AG08396 (cell line): Measurements from ENCODE around the gene STARD10.

Experiments used
- DNase-seq: peaks from one replicate; pipeline ENCODE4 v3.0.0; 2012; ENCODE audit warnings: low spot score, mixed read lengths

Gene STARD10

DNA sequence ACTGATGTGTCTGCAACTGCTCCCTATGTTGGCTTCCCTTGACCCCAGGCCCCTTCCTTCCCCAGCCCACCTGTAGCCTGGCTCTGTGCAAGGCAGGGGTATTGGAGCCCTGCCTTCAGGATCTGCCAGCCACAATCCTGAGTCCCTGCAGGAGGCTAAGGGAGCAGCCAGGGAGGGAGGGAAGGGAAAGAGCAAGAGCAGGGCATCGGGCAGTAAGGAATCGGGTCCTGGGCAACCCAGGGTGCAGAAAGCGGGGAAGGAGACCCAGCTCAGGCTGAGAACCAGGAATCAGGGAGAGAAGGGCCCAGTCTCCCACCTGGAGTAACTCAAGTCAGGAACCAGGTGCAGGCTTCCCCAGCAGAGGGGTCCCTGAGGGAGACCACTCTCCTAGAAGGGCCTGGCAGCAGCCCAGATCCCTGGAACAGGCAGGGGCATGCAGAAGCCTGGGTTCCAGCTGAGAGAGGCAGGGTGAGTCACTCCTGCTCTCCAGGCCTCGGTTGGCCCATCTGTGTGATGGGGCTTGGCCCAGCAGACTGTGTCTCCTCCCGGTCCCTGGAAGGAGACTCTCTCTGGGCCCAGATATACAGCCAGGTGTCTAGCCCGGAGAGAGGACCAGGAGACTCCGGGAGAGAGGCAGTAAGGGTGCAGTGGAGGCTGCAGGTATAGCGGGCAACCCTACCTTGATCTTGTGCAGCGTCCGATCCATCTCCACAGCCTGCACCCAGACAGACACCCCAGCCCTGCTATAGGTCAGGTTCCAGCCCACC, 13.4 kb downstream of the STARD10 start:
- DNase-seq: no peak

GRCh38 chr11:72779495-72780128, 14.2 kb downstream of the STARD10 start:
- no peak for DNase-seq

- no peak for DNase-seq
Measured at GRCh38 chr11:72778535-72779494, 15.0 kb downstream of the STARD10 start.

GRCh38 chr11:72777755-72778278, 16.0 kb downstream of the STARD10 start:
- DNase-seq: no peak

DNA sequence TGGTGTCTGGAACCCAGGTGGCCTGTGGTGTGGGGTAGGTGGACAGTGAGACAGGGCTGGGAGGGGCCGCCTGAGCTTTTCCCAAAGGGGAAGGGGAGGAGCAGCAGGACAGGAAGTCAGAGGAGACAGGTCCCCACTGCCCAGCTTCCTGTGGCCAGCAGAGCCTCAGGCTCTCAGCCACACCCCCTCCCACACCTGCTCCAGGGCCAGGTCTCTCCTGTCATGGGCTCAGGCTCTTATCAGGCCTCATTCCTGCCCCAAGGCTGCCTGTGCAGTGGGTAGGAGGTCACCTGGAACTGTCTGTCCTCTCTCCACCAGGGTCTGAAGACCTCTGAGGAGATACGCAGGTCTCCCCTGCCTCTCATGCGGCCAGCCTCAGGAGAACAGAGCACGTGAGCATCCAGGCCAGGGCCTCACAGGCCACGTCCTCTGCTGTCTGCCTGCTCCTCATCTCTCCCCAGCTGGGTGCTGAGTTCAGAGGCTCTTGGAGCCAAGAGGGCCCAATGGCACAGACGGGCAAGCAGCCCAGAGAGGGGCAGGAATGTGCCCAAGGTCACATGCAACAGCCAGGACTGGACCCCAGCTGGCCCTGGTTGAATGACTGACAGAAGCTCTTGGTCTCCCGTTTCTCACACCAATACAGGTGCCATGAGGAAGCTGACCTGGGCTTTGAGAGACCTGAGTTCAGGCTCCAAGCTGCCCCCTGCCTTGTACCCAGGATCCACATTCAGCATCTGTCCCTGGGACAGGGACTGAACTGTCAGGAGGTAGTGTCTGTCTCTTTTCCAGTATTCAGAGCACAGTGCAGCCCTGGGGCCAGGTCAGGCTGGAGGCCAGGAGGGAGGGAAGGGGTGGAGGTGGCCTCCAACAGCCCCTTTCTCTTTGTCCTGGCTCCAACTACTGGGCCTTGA, 16.7 kb downstream of the STARD10 start:
- no peak for DNase-seq

DNA sequence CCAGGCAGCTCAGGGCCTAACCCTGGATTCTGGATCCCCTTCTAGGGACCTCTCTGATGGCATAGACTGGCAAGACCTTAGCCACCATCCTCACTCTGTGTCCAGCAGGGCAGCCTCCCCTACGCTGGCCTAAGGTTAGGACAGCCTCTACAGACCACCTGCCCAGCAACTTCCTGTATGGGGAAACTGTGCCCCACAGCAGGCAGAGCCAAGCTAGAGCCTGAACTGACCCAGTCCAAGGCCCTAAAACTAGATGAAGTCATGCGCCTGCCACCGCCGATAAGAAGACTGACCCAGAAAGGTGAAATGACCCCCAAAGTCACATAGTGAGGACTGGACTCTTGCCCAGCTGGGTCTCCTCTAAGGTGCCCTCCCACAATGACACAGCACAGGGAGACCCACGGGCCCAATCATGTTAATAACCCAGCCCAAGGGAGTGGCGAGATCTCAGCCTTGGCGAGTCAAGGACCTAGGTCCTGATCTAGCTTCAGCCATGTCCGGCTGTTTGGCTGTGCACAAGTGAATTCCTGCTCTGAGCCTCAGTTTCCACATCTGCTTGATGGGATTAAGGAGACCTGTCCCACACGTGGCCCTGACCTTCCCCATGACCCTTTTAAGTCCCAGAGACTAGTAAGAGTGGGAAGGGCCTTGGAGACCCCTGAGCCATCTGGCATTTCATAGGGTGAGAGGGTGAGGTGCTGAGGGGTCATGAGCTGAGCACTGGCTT, 17.6 kb downstream of the STARD10 start:
- DNase-seq: no peak

DNA sequence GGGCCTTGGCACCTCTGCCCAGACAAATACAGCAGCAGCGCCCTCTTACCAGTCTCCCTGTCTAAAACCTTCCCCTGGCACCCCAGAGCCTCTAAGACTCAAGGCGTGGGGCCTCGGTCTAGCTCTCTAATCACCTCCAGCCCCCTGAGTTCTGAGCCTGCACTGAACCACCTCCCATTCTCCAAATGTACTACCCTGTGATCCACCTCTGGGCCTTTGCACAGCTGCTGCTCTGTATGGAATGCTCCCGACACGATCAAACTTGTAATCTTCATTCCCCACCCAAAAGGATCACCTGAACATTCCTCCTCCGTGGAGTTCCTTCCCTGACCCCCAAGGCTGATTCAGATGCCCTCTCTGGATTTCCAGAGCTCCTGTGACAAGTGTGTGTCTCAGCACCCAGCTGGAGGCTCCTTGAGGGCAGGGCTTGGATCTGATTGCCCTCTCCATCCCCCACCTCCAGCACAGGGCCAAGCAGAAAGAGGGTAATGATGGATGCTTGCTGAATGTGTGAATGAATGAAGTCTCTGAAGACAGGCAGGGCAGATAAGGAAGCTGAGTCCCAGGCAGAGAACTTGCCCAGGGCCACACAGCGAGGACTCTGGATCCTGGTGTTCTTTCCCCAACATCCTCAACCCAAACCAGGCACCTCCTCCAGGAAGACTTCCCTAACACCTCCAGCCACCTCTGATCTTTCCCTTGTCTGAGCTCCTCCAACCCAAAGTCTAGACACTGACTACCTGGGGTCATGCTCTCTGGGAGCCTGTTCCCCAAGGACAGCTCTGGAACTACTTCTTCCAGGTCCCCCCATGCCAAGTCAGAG, 18.3 kb downstream of the STARD10 start:
- no peak for DNase-seq

DNA sequence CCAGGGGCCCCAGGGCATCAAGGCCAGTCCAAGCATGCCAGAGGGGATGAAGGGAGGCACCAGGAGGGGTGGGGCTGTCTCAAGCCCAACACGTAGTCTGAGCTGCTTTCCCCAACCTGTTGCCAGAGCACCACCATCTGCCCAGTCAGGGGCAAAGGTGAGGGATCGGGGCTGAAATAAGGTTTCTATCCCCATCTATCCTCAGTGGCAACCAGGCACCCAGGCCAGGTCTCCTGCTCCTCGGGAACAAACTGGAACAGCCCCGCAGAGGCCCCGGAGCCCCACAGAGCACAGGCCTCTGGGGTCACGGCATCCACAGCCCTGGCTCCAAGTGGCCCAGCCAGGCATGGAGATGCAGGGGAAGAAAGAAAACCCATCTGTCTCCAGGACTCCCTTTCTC, 19.3 kb downstream of the STARD10 start:
- DNase-seq: no peak

DNA sequence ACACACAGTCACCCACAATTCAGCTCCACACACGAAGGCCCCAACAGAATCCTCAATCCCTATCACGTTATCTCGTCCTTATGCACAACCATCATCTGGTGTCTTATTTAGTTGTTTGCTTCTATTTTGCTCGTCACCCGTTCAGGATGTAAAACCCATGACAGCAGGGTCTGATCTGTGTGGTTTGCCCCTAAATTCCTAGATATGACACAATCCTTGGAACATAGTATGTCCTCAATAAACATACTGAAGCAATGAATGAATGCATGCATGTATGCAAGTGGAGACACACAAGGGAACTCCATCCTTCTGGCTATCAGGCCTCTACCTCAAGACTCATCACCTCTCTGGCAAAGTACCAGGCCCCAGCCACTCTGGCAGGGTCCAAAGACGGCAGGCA, 20.2 kb downstream of the STARD10 start:
- no peak for DNase-seq

GRCh38 chr11:72773291-72773690, 20.6 kb downstream of the STARD10 start:
- peak; percentile 91 for DNase-seq

GRCh38 chr11:72772059-72772458, 21.8 kb downstream of the STARD10 start:
- no peak for DNase-seq

DNA sequence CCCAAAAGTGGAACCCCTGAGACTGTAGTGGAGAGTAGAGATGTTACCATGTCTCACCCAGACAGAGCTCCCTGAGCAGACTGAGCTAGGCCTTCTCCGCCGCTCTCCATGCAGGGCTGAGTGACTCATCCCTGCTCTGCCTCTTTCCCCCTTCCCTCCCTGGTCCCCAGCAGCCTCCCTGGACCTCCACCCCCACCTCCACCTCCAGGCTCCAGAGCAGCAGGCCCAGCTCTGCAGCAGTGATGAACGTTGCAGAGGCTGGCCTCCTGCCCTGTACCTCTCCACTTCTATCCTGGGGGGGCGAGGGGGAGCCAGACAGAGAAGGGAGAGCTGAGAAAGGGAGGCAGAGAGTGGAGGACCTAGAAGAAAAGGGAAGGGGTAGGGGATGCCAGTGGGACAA, 22.3 kb downstream of the STARD10 start:
- DNase-seq: peak; percentile 71

- no peak for DNase-seq
Measured at GRCh38 chr11:72770799-72771198, 23.0 kb downstream of the STARD10 start.

- DNase-seq: no peak
Measured at GRCh38 chr11:72769680-72770079, 24.2 kb downstream of the STARD10 start.

- no peak for DNase-seq
Measured at GRCh38 chr11:72768581-72768980, 25.3 kb downstream of the STARD10 start.

- no peak for DNase-seq
Measured at GRCh38 chr11:72767203-72768062, 26.4 kb downstream of the STARD10 start.

DNA sequence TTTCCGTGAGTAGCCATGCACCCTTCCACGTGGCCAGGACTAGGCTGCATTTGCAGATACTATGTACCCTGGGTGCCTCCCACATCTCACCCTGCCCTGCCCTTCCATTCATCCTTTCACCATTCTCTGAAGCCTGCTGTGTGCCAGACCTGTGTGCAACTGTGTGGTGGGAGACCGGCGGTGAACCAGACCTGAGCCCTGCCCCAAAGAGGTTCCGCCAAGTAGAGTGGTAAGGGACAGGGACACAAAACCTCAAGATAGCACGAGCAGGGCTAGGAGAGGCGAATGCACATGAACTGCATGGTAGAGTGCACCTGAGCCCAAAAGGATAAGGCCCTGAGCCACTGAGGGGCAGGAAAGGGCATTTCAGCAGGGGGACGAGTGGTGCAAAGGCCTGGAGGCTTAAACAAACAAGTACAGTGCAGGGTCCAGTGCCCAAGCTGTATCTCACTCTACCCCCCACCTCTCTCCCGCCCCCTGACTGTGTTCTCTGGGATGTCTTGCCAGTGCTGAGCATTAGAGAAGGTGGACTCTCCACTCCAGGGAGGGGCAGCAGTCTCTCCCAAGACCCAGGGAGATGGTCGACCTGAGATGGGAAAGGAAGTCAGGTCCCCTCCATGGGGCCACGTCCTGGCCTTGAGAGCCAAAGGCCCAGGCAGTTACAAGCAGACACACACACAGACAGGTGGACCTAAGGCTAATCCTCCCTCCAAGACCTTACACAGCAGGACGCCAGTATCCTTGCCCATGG, 27.5 kb downstream of the STARD10 start:
- no peak for DNase-seq

- no peak for DNase-seq
Measured at GRCh38 chr11:72764503-72764902, 29.3 kb downstream of the STARD10 start.
